ENCODE measurements around the gene TRAF5.

- no peak for TF ChIP-seq CTCF (IDR thresholded peaks at IDR 0.05)
- TF ChIP-seq EP300 (IDR thresholded peaks at IDR 0.05): no peak
Measured at GRCh38 chr1:211285196-211285595, 41.4 kb upstream of the TRAF5 start.
